Prostate gland (tissue), 2 donors: ENCODE results near the gene KRTAP10-1.

Source experiments
- CTCF ChIP-seq, 4 experiments: fragments of 200-600 bp in 2 of 4; fragments of 450-650 bp in 2 of 4; sonication (generic) in 2 of 4; IDR thresholded peaks; 1 replicate in 3 of 4; 2 replicates in 1 of 4; pipeline ENCODE4 v1.5.1; 2016 to 2019; ENCODE audit warnings: antibody characterized with exemption in 4 of 4, mild to moderate bottlenecking in 2 of 4, moderate library complexity in 2 of 4
- POLR2A ChIP-seq: fragments of 450-650 bp; IDR thresholded peaks from one replicate; pipeline ENCODE4 v1.6.1; 2016; ENCODE audit warnings: antibody characterized with exemption, mild to moderate bottlenecking
- POLR2AphosphoS5 ChIP-seq: sonication (generic); formaldehyde crosslinking; IDR thresholded peaks from one replicate; pipeline ENCODE4 v1.6.1; 2017; ENCODE audit warnings: antibody characterized with exemption

- no peak for TF ChIP-seq CTCF (IDR thresholded peaks at IDR 0.05)
- TF ChIP-seq POLR2A: no peak
- no peak for TF ChIP-seq POLR2AphosphoS5
Observed at GRCh38 chr21:44537930-44538911, 1.8 kb downstream of the KRTAP10-1 start.
